ENCODE results near the gene GPR107. TPM values are rescaled to one million over a fixed set of nuclear protein-coding genes. Genes with fewer than 3 reads are reported as not detected.

Gene GPR107
- total RNA-seq, 4 donors from 2014 or later: 13.5 to 20.7 (median 17.5) TPM

GRCh38 chr9:130149031-130149430 lies 95.3 kb downstream of the GPR107 start:
- intact Hi-C loops (cut with DNase I; ENCODE audit: low total_unique reads) (no loop called here), in situ Hi-C loops (cut with MboI; ENCODE audit: low sequenced_read_pairs in 4 of 4) (no loop called here)
- Histone ChIP-seq H3K4me3 (no peak overlapping the region), H3K27ac (no peak overlapping the region), H3K9me3 (no peaks in the 10 kb centered on the region), H3K27me3 (no peaks in the 10 kb centered on the region), H3K36me3 (no peaks in the 10 kb centered on the region), H3K4me1 (peaks cover 3 to 6% of the 10 kb centered on the region in 2 donors)
- ATAC-seq: no peak
- DNase-seq: no peak
- no peak for TF ChIP-seq POLR2A (IDR thresholded peaks at IDR 0.05)
- TF ChIP-seq, protein P1, sequence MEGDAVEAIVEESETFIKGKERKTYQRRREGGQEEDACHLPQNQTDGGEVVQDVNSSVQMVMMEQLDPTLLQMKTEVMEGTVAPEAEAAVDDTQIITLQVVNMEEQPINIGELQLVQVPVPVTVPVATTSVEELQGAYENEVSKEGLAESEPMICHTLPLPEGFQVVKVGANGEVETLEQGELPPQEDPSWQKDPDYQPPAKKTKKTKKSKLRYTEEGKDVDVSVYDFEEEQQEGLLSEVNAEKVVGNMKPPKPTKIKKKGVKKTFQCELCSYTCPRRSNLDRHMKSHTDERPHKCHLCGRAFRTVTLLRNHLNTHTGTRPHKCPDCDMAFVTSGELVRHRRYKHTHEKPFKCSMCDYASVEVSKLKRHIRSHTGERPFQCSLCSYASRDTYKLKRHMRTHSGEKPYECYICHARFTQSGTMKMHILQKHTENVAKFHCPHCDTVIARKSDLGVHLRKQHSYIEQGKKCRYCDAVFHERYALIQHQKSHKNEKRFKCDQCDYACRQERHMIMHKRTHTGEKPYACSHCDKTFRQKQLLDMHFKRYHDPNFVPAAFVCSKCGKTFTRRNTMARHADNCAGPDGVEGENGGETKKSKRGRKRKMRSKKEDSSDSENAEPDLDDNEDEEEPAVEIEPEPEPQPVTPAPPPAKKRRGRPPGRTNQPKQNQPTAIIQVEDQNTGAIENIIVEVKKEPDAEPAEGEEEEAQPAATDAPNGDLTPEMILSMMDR (IDR thresholded peaks at IDR 0.05 in 4 of 5, conservative IDR thresholded peaks at IDR 0.05 in 1 of 5): no peak

GRCh38 chr9:130149654-130150286 lies 96.1 kb downstream of the GPR107 start:
- peaks cover 2 to 3% of the 10 kb centered on the region in 2 donors for H3K4me1 ChIP-seq
- in situ Hi-C loops (cut with MboI; ENCODE audit: low sequenced_read_pairs in 4 of 4) (no loop called here), intact Hi-C loops (cut with DNase I; ENCODE audit: low total_unique reads) (no loop called here)
- ATAC-seq: no peak
- H3K27ac ChIP-seq: no peak overlapping the region
- no peaks in the 10 kb centered on the region for H3K27me3 ChIP-seq
- TF ChIP-seq POLR2A (IDR thresholded peaks at IDR 0.05): no peak
- TF ChIP-seq, protein P1 (IDR thresholded peaks at IDR 0.05 in 4 of 5, conservative IDR thresholded peaks at IDR 0.05 in 1 of 5): no peak
- H3K9me3 ChIP-seq: no peaks in the 10 kb centered on the region
- no peaks in the 10 kb centered on the region for H3K36me3 ChIP-seq
- H3K4me3 ChIP-seq: no peak overlapping the region
- DNase-seq: no peak

GRCh38 chr9:130150779-130151382 lies 97.2 kb downstream of the GPR107 start:
- H3K27ac ChIP-seq: no peak overlapping the region
- H3K4me3 ChIP-seq: no peak overlapping the region
- in situ Hi-C loops (cut with MboI; ENCODE audit: low sequenced_read_pairs in 4 of 4): no loop called here
- no peaks in the 10 kb centered on the region for H3K4me1 ChIP-seq
- H3K9me3 ChIP-seq: no peaks in the 10 kb centered on the region
- TF ChIP-seq, protein P1 (IDR thresholded peaks at IDR 0.05 in 4 of 5, conservative IDR thresholded peaks at IDR 0.05 in 1 of 5): no peak
- TF ChIP-seq POLR2A (IDR thresholded peaks at IDR 0.05): no peak
- intact Hi-C loops (cut with DNase I; ENCODE audit: low total_unique reads): no loop called here
- ATAC-seq (no peak), DNase-seq (no peak)
- H3K27me3 ChIP-seq: no peaks in the 10 kb centered on the region
- no peaks in the 10 kb centered on the region for H3K36me3 ChIP-seq

GRCh38 chr9:130154816-130155215 lies 101.1 kb downstream of the GPR107 start:
- in situ Hi-C loops (cut with MboI; ENCODE audit: low sequenced_read_pairs in 4 of 4): no loop called here
- DNase-seq (no peak), ATAC-seq (no peak)
- Histone ChIP-seq H3K4me1 (no peaks in the 10 kb centered on the region), H3K27me3 (no peaks in the 10 kb centered on the region), H3K9me3 (no peaks in the 10 kb centered on the region), H3K27ac (no peak overlapping the region), H3K4me3 (no peak overlapping the region), H3K36me3 (no peaks in the 10 kb centered on the region)
- no peak for TF ChIP-seq POLR2A (IDR thresholded peaks at IDR 0.05)
- TF ChIP-seq, protein P1 (IDR thresholded peaks at IDR 0.05 in 4 of 5, conservative IDR thresholded peaks at IDR 0.05 in 1 of 5): no peak
- intact Hi-C loops (cut with DNase I; ENCODE audit: low total_unique reads): no loop called here
